ENCODE measurements around the gene MGAT4A.
A peak's percentile ranks its signal among the peaks of the same experiment; 100 is the strongest.

MGAT4A gene

GRCh38 chr2:98773169-98773568 lies 42.2 kb upstream of the MGAT4A start:
- H3K27me3 ChIP-seq (ENCODE audit: insufficient read depth, low read length), result no peaks in the 10 kb centered on the region
- no peak overlapping the region for H4K8ac ChIP-seq (ENCODE audit: low read depth, low read length)
- no peak overlapping the region for H2BK120ac ChIP-seq (ENCODE audit: insufficient read depth, low read length, poor library complexity)
- peaks cover 2% of the 10 kb centered on the region for H3K79me1 ChIP-seq (ENCODE audit: low read length)
- H4K91ac ChIP-seq (ENCODE audit: low read depth, low read length), result peak overlapping the region; percentile 15
- no peak overlapping the region for H3K23ac ChIP-seq (ENCODE audit: low read length)
- no peaks in the 10 kb centered on the region for H3K79me2 ChIP-seq (ENCODE audit: control insufficient read depth, insufficient read depth, low read length, poor library complexity)
- no peak overlapping the region for H2AK5ac ChIP-seq (ENCODE audit: low read length)
- no peak overlapping the region for H2BK5ac ChIP-seq (ENCODE audit: low read depth, low read length, poor library complexity)
- no peak overlapping the region for H2BK12ac ChIP-seq (ENCODE audit: low read length)
- no peak overlapping the region for H3K27ac ChIP-seq (ENCODE audit: low read depth, low read length)
- H4K12ac ChIP-seq (ENCODE audit: low read depth, low read length), result no peak overlapping the region
- no peak overlapping the region for H3K4me3 ChIP-seq (ENCODE audit: low read depth, low read length)
- H3K4ac ChIP-seq (ENCODE audit: low read depth, low read length), result no peak overlapping the region
- H3K9ac ChIP-seq (ENCODE audit: low read length), result no peak overlapping the region
- H2AFZ ChIP-seq (ENCODE audit: insufficient read depth, low read length, poor library complexity), result no peak overlapping the region
- no peak overlapping the region for H3K18ac ChIP-seq (ENCODE audit: low read length)
- H3K4me1 ChIP-seq (ENCODE audit: control insufficient read depth in 1 of 2, insufficient read depth in 2 of 2, low read length in 2 of 2), result peaks cover 3 to 9% of the 10 kb centered on the region in 2 experiments
- peaks cover 2% of the 10 kb centered on the region for H3K9me3 ChIP-seq (ENCODE audit: insufficient read depth, low read depth, low read length)
- DNase-seq, result no peak
- H3K4me2 ChIP-seq (ENCODE audit: low read length), result no peak overlapping the region
- H3K14ac ChIP-seq (ENCODE audit: low read length), result no peak overlapping the region
- no CpG with 5 or more reads among the region's 5 CpGs for WGBS (ENCODE audit: extremely low coverage, insufficient coverage, insufficient read length)
- no peaks in the 10 kb centered on the region for H3K36me3 ChIP-seq (ENCODE audit: control insufficient read depth in 1 of 2, insufficient read depth in 2 of 2, low read length in 2 of 2)

DNA sequence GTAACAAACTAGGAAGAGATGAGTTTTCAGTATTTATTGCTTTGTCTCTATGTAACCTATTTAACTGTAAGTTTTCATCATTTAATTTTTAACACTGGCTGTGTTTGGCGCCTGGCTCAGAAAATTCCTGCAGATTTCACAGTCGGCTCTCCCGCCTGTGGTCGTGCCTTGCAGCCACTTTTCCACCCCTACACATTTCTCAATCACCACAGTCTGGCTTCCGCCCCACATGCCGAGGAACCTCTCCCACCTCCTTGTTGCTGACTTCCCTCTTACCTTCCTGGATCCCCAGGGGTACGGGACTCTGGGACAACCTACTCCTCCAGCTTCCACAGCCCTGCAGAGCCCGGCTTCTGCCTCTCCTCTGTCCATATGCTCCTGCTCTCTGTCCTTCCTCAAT lies 41.6 kb upstream of the MGAT4A start:
- H2BK120ac ChIP-seq (ENCODE audit: insufficient read depth, low read length, poor library complexity), result peak overlapping the region; percentile 15
- WGBS (ENCODE audit: extremely low coverage, insufficient coverage, insufficient read length), result no CpG with 5 or more reads among the region's 8 CpGs

GRCh38 chr2:98771721-98772524 lies 41.0 kb upstream of the MGAT4A start:
- H3K9ac ChIP-seq (ENCODE audit: low read length), result no peak overlapping the region
- no CpG with 5 or more reads among the region's 17 CpGs for WGBS (ENCODE audit: extremely low coverage, insufficient coverage, insufficient read length)
- H3K27me3 ChIP-seq (ENCODE audit: insufficient read depth, low read length), result no peaks in the 10 kb centered on the region

More for the DNA sequence above, 41.6 kb upstream of the MGAT4A start:
- no peak overlapping the region for H3K4me3 ChIP-seq (ENCODE audit: low read depth, low read length)
- no peak overlapping the region for H3K18ac ChIP-seq (ENCODE audit: low read length)
- peaks cover 3 to 9% of the 10 kb centered on the region in 2 experiments for H3K4me1 ChIP-seq (ENCODE audit: control insufficient read depth in 1 of 2, insufficient read depth in 2 of 2, low read length in 2 of 2)
- no peak overlapping the region for H3K4me2 ChIP-seq (ENCODE audit: low read length)
- no peak overlapping the region for H3K27ac ChIP-seq (ENCODE audit: low read depth, low read length)
- no peak overlapping the region for H4K12ac ChIP-seq (ENCODE audit: low read depth, low read length)
- no peak overlapping the region for H2BK5ac ChIP-seq (ENCODE audit: low read depth, low read length, poor library complexity)
- H3K79me2 ChIP-seq (ENCODE audit: control insufficient read depth, insufficient read depth, low read length, poor library complexity), result no peaks in the 10 kb centered on the region
- H4K91ac ChIP-seq (ENCODE audit: low read depth, low read length), result peak overlapping the region; percentile 15
- DNase-seq, result peak in 1 of 2 donors; percentile 33
- peaks cover 2% of the 10 kb centered on the region for H3K79me1 ChIP-seq (ENCODE audit: low read length)
- H3K27me3 ChIP-seq (ENCODE audit: insufficient read depth, low read length), result no peaks in the 10 kb centered on the region
- no peak overlapping the region for H3K14ac ChIP-seq (ENCODE audit: low read length)
- peaks cover 2% of the 10 kb centered on the region for H3K9me3 ChIP-seq (ENCODE audit: insufficient read depth, low read depth, low read length)
- H3K4ac ChIP-seq (ENCODE audit: low read depth, low read length), result no peak overlapping the region
- no peak overlapping the region for H3K9ac ChIP-seq (ENCODE audit: low read length)
- no peak overlapping the region for H2AK5ac ChIP-seq (ENCODE audit: low read length)
- no peak overlapping the region for H2BK12ac ChIP-seq (ENCODE audit: low read length)
- no peaks in the 10 kb centered on the region for H3K36me3 ChIP-seq (ENCODE audit: control insufficient read depth in 1 of 2, insufficient read depth in 2 of 2, low read length in 2 of 2)
- H4K8ac ChIP-seq (ENCODE audit: low read depth, low read length), result no peak overlapping the region
- no peak overlapping the region for H2AFZ ChIP-seq (ENCODE audit: insufficient read depth, low read length, poor library complexity)
- no peak overlapping the region for H3K23ac ChIP-seq (ENCODE audit: low read length)

DNA sequence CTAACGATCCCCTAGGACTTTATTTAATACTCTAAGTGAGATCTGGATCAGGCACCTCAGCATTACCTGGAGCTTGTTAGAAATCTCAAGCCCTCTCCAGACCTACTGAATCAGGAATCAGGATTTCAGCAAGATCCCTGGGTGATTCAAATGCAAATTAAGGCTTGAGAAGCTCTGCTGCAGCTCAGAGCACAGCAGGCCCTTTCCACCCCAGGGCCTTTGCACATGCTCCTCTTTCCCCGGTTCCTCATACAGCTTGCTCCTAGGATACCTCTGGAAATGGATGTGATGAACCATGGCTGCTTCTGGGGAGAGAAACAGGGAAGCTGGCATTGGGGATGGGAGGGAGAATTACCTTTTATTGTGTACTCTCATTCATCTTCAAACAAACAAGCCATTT lies 40.3 kb upstream of the MGAT4A start:
- H3K4ac ChIP-seq (ENCODE audit: low read depth, low read length), result no peak overlapping the region
- H3K9me3 ChIP-seq (ENCODE audit: insufficient read depth, low read depth, low read length), result peaks cover 2% of the 10 kb centered on the region
- H3K23ac ChIP-seq (ENCODE audit: low read length), result no peak overlapping the region
- H3K9ac ChIP-seq (ENCODE audit: low read length), result no peak overlapping the region
- no peaks in the 10 kb centered on the region for H3K79me2 ChIP-seq (ENCODE audit: control insufficient read depth, insufficient read depth, low read length, poor library complexity)
- no peak for DNase-seq
- no peak overlapping the region for H2AK5ac ChIP-seq (ENCODE audit: low read length)
- H3K79me1 ChIP-seq (ENCODE audit: low read length), result peaks cover 2% of the 10 kb centered on the region
- no peak overlapping the region for H2BK5ac ChIP-seq (ENCODE audit: low read depth, low read length, poor library complexity)
- H2BK12ac ChIP-seq (ENCODE audit: low read length), result no peak overlapping the region
- no peak overlapping the region for H4K8ac ChIP-seq (ENCODE audit: low read depth, low read length)
- H3K14ac ChIP-seq (ENCODE audit: low read length), result no peak overlapping the region
- H3K36me3 ChIP-seq (ENCODE audit: control insufficient read depth in 1 of 2, insufficient read depth in 2 of 2, low read length in 2 of 2), result no peaks in the 10 kb centered on the region
- no peak overlapping the region for H3K4me3 ChIP-seq (ENCODE audit: low read depth, low read length)
- no CpG with 5 or more reads among the region's 2 CpGs for WGBS (ENCODE audit: extremely low coverage, insufficient coverage, insufficient read length)
- H3K18ac ChIP-seq (ENCODE audit: low read length), result no peak overlapping the region
- H4K12ac ChIP-seq (ENCODE audit: low read depth, low read length), result no peak overlapping the region
- no peak overlapping the region for H3K27ac ChIP-seq (ENCODE audit: low read depth, low read length)
- no peaks in the 10 kb centered on the region for H3K27me3 ChIP-seq (ENCODE audit: insufficient read depth, low read length)
- H3K4me2 ChIP-seq (ENCODE audit: low read length), result no peak overlapping the region
- H3K4me1 ChIP-seq (ENCODE audit: control insufficient read depth in 1 of 2, insufficient read depth in 2 of 2, low read length in 2 of 2), result peaks cover 5 to 11% of the 10 kb centered on the region in 2 experiments
- no peak overlapping the region for H2AFZ ChIP-seq (ENCODE audit: insufficient read depth, low read length, poor library complexity)
- no peak overlapping the region for H4K91ac ChIP-seq (ENCODE audit: low read depth, low read length)
- no peak overlapping the region for H2BK120ac ChIP-seq (ENCODE audit: insufficient read depth, low read length, poor library complexity)

More at GRCh38 chr2:98771721-98772524, 41.0 kb upstream of the MGAT4A start:
- peak; percentile 47 to 52 for DNase-seq
- H4K8ac ChIP-seq (ENCODE audit: low read depth, low read length), result no peak overlapping the region
- no peak overlapping the region for H2BK12ac ChIP-seq (ENCODE audit: low read length)
- no peak overlapping the region for H3K14ac ChIP-seq (ENCODE audit: low read length)
- no peak overlapping the region for H2BK120ac ChIP-seq (ENCODE audit: insufficient read depth, low read length, poor library complexity)
- H2BK5ac ChIP-seq (ENCODE audit: low read depth, low read length, poor library complexity), result no peak overlapping the region
- H4K91ac ChIP-seq (ENCODE audit: low read depth, low read length), result no peak overlapping the region
- H3K23ac ChIP-seq (ENCODE audit: low read length), result no peak overlapping the region
- no peak overlapping the region for H3K4me3 ChIP-seq (ENCODE audit: low read depth, low read length)
- no peaks in the 10 kb centered on the region for H3K36me3 ChIP-seq (ENCODE audit: control insufficient read depth in 1 of 2, insufficient read depth in 2 of 2, low read length in 2 of 2)
- H3K18ac ChIP-seq (ENCODE audit: low read length), result no peak overlapping the region
- peaks cover 3 to 9% of the 10 kb centered on the region in 2 experiments for H3K4me1 ChIP-seq (ENCODE audit: control insufficient read depth in 1 of 2, insufficient read depth in 2 of 2, low read length in 2 of 2)
- H3K79me2 ChIP-seq (ENCODE audit: control insufficient read depth, insufficient read depth, low read length, poor library complexity), result no peaks in the 10 kb centered on the region
- H4K12ac ChIP-seq (ENCODE audit: low read depth, low read length), result no peak overlapping the region
- H2AK5ac ChIP-seq (ENCODE audit: low read length), result no peak overlapping the region
- H2AFZ ChIP-seq (ENCODE audit: insufficient read depth, low read length, poor library complexity), result no peak overlapping the region
- H3K27ac ChIP-seq (ENCODE audit: low read depth, low read length), result no peak overlapping the region
- H3K4ac ChIP-seq (ENCODE audit: low read depth, low read length), result no peak overlapping the region
- H3K9me3 ChIP-seq (ENCODE audit: insufficient read depth, low read depth, low read length), result peaks cover 2% of the 10 kb centered on the region
- H3K79me1 ChIP-seq (ENCODE audit: low read length), result peaks cover 2% of the 10 kb centered on the region
- H3K4me2 ChIP-seq (ENCODE audit: low read length), result no peak overlapping the region

All from trophoblast cell (in vitro differentiated cells and primary cell).